ENCODE data around the gene NUDT21. TPM values are rescaled to one million over a fixed set of nuclear protein-coding genes. Genes with fewer than 3 reads are reported as not detected.

NUDT21 gene
- total RNA-seq, 1 donor from 2014 or later = 66.2 TPM

DNA sequence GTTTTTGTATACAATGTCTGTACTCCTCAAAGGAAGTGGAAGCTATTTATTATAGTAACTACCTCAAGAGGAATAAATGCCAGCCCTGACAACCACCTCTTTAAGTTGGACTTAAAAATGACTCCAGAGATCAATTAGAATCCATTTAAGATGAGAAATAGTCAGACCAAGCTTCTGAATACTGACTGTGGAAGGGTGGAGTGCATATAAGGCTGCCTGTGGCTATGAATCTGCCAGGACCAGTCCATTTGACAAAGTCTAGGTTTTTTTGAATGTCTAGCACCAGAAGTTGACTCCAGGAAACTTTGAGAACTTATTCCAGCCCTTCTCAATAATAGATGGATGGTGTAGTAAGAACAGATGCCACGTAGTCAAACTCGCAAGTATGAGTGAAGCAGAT lies 15.2 kb upstream of the NUDT21 start:
- no peak for DNase-seq (ENCODE audit: low spot score)
- intact Hi-C loops (cut with DNase I) = no loop called here

DNA sequence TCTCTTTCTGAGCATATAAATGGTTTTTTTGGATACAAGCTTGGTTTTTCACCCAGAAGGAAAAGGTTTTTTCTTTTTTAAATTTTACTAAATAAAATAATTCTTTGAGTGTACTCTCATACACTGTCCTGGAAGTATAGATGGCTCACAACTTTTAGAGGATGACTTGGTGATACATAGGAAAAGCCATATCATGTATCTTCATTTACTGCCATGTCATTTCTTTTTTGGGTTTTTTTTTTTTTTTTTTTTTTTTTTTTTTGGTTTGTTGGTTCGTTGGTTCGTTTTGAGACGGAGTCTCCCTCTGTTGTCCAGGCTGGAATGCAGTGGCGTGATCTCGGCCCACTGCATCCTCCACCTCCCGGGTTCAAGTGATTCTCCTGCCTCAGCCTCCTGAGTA lies 12.0 kb upstream of the NUDT21 start:
- DNase-seq (ENCODE audit: low spot score) = no peak
- intact Hi-C loops (cut with DNase I) = no loop called here

DNA sequence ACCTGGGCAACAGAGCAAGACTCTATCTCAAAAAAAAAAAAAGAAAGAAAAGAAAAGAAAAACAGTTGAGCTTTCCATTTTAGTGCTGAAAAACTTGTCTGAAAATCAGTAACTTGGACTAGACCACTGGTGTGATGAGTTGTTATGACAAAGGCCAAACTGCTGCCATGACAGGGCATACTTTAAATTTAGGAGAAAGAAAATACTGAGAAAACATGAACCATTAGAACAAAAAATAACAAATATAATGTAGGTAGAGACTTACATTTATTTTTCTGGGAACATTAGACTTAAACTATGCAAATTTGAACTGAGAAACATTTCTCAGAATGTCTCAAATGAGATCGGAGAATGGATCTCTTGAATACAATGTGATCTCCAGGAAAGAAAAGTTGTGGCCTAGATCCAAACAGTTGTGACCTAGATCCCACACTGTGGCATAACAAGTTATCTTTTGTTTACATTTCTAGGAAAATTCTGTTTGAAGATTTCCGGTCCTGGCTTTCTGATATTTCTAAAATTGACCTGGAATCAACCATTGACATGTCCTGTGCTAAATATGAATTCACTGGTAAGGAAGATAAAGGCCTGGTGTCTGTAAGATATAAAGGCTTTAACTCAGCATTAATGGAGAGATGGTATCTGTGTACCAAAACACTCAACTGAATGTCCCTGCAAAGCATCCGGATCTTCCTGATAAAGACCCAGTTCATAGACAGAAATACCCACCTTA lies 11.1 kb upstream of the NUDT21 start:
- DNase-seq (ENCODE audit: low spot score) = no peak
- intact Hi-C loops (cut with DNase I) = no loop called here

DNA sequence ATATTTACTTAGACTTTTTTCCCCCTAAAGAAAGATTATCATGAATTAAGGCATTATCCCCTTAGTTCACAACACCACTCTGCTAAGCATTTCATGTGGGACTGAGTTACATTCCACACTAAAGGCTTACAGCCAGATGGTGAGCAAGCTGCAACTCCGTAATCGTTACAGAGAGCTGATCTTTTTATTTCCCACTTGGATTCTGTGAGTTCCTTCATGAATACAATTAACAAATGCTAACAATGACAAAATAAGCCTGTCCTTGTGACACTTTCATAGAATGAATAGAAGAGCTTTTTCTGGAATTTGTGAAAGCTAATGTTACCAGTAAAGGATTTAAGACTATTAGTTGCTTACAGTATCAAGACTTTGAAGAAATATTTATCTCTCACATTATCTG lies 9.0 kb upstream of the NUDT21 start:
- no peak for DNase-seq (ENCODE audit: low spot score)
- intact Hi-C loops (cut with DNase I) = no loop called here

DNA sequence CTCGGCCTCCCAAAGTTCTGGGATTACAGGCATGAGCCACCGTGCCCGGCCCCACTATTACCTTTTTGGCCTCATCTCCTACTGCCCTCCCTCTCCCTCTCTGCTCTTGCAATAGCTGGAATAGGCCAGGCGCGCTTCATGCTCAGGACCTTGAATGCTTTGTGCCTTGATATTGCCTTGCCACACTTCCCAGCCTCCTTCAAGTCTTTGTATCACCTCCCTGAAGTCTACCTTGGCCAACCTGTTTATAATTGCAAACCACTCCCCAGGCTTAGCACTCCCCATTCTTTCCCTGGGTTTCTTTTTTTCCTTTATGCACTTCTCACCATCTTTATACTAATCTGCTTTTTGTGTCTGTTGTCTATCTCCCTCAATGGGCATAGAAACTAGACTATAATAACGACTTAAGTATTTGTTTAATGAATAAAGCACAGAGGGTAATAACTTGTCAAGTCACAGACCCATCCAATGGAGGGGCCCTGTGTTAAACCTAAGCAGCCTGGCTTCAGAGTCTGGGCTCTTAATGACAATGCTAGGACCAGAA lies 6.9 kb upstream of the NUDT21 start:
- DNase-seq (ENCODE audit: low spot score) = no peak
- intact Hi-C loops (cut with DNase I) = no loop called here

DNA sequence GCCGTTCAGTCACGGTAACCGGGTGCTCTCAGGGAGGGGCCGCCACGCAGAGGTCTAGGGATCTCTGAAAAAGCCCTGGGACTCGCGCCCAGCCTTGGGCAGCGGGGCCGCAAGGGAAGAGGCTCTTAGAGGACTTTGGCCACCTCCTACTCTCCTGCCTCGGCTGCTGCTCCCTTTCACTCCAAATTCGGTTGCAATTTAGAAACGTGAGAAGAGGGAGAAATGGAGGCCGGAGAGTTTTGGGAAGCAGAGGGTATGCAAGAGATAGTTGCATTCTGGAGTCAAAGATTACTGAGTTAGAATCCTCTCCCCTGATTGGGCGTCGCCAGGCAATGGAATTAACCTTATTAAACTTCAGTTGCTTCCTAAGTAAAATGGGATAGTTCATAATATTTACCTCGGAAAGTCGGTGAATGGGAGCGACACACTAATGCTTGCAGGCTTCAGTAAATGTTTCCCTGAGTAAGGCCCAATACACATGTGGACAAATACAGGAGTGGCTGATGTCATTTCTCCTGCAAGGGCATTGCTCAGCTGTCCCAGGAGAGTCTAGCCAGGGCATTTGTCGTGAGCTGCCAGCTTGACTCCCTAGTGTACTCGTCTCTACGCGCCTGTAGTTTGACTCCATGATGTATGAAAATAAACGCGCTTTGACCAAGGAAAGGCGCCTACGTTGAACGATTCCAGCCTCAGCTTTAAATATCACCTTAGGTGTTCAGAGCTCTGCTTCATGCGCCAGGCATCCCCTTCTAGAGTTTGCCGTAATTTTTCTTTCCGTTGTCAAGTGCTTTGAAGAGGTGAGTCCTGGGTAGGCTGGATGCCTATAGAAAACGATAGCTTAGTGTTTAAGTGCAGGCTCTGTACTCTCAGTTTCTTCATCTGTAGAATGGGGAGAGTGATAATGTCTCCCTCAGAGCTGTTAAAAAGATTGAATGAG lies 889 bp upstream of the NUDT21 start:
- DNase-seq (ENCODE audit: low spot score) = no peak
- intact Hi-C loops (cut with DNase I) = no loop called here

DNA sequence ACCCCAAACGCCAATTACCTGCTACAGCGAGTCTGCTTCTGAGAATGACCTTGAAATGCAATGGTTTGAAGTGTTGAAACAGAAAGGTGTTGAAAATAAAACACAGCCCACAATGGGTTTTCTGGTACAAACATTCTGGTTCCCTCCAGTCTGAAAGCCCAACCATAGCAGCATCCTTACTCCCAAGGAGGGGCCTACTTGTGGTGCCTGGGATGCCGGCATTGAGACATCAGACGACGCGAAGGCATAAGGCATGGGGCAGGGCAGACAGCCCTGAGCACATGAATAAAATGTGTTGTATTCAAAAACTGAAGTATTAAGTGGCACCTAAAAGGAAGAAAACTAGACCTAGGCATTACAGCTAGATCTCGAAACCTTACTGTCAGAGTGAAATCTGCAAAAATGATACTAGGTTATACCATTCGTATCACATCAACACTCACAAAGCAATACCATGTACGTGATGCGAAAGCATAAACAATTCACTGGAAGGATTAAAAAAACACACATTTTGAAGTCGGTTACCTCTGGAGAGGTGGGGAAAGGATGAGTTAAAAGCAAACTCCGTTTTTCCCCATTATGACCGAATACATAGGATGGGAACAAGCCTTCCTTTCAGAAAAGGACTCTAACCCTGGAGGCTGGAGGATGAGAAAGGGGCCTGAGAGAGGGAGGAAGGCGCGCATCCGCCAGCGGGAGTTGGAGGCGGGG lies 702 bp downstream of the NUDT21 start:
- intact Hi-C loops (cut with DNase I) = no loop called here

DNA sequence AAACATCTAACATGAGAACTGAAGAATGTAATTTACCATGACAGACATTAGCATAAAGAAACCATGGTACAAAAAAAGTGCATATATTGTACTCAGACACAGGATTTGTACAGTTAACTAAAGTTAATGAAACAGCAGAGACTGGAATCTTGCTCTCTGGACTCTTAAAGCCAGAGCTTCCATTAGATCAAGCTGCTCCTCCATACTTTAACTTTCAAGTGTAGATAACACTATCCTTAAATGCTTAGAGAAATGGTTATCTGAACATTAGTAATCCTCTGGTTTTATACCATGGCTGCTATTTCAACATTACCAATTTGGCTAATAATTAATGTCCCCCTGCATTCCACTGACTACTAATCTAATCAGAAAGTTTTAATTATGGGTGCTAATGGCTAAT lies 3.1 kb downstream of the NUDT21 start:
- intact Hi-C loops (cut with DNase I) = no loop called here
- no peak for DNase-seq (ENCODE audit: low spot score)

More for the DNA sequence above, 702 bp downstream of the NUDT21 start:
- DNase-seq (ENCODE audit: low spot score) = no peak

DNA sequence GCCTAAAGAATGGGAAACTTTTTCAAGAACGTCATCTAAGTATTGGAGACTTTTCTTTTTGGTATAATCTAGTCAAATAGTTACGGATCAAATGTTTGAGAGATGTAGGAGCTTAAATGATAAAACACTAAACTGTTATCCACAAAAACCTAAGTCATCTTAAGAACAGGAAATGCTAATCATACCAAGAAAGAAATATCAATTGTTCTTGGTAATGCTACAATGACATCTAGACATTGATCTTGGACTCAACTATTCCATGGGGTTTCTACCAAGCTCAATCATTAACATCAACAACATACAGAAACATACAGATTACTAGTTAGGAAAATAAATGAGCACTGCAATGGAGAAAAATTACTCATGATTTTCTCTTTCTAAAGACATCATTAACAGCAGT lies 3.8 kb downstream of the NUDT21 start:
- intact Hi-C loops (cut with DNase I) = no loop called here
- DNase-seq (ENCODE audit: low spot score) = no peak

DNA sequence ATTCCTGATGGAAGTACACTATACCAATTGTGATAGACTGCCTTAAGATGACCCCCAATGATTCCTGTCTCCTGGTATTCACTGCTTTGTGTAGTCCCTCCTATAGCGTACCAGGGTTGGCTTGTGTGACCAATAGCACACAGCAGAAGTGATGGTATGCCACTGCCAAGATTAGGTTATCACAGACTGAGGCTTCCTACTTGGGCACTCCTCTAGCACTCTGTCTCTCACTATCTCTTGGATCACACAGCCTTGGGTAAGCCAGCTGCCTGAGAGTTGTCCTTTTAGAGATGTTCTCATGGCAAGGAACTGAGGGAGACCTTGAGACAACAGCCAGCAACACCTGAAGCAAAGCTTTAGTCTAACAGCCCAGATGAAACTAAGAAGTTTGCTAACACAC lies 13.1 kb downstream of the NUDT21 start:
- intact Hi-C loops (cut with DNase I) = no loop called here
- no peak for DNase-seq (ENCODE audit: low spot score)

DNA sequence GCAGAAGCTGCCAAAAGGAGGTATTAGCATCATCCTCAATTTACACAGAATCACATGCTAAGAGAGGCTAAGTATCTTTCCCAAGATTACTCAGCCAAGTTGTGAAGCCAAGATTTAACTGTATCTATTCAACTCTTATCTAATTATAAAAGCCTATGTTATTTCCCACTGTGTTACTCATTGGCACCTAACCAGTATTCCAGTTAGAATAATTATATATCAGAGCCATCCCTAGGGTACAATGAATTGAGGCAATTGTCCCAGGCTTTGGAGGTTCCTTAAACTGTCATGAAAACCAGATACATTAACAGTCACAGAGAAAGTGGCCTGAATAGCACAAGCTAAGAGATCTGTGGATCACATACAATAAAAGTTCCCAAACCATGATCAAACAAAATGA lies 14.9 kb downstream of the NUDT21 start:
- no peak for DNase-seq (ENCODE audit: low spot score)
- intact Hi-C loops (cut with DNase I) = no loop called here

DNA sequence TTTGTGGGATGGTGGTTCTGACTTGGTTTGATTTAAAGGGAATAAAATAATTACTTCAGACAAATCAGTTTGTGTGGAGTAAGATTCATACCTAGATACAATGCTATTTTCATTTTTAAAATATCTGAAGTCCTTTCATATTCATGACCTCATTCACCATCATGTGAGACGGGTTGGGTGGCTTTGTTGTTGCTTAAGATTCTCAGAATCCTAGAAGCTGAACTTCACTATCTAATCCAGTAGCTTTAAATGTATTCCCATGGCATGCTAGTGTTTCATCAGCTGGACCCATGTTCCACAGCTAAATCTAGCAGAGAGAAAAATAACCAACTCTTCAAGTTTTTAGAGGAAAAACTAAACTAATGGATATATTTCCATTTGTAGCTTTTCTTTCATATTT lies 23.0 kb downstream of the NUDT21 start:
- intact Hi-C loops (cut with DNase I) = no loop called here
- no peak for DNase-seq (ENCODE audit: low spot score)

DNA sequence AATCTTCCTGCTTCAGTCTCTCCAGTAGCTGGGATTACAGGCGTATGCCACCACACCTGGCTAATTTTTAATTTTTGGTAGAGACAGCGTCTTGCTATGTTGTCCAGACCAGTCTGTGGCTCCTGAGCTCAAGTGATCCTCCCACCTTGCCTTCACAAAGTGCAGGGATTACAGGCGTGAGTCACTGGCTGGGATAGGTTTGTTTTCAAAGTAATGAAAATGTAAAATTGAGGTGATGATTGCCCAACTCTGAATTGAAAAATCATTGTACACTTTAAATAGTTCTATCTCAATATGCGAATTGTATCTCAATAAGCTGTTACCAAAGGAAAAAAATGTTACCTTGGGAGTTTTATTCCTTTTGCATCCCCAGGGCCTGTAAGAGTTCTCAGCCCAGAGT lies 24.5 kb downstream of the NUDT21 start:
- DNase-seq (ENCODE audit: low spot score) = no peak
- intact Hi-C loops (cut with DNase I) = no loop called here

DNA sequence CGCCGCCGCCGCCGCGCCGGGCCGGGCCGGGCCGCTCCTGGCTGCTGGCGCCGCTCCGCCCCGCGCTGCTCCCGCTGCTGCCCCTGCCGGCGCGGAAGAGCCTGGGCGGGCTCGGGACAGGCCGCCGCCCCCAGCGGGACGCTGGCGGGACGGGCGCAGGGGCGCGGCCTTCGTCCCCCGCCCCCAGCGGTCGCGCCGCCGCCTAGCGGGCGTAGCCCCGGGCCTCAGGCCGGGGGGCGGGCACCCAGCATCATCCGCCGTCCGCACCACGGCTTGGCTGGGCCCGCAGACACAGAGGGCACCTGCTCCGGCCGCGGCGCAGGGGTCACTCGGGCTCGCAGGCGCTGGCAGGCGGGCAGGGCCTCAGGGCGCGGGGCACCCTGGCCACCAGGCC lies 25.7 kb downstream of the NUDT21 start, which contains the start of gene AMFR:
Gene AMFR, minus strand, starts transcription at position 107 of the 394 bp plus-strand sequence. CDS start 218 bp downstream, outside the sequence.
- intact Hi-C loops (cut with DNase I) = no loop called here

DNA sequence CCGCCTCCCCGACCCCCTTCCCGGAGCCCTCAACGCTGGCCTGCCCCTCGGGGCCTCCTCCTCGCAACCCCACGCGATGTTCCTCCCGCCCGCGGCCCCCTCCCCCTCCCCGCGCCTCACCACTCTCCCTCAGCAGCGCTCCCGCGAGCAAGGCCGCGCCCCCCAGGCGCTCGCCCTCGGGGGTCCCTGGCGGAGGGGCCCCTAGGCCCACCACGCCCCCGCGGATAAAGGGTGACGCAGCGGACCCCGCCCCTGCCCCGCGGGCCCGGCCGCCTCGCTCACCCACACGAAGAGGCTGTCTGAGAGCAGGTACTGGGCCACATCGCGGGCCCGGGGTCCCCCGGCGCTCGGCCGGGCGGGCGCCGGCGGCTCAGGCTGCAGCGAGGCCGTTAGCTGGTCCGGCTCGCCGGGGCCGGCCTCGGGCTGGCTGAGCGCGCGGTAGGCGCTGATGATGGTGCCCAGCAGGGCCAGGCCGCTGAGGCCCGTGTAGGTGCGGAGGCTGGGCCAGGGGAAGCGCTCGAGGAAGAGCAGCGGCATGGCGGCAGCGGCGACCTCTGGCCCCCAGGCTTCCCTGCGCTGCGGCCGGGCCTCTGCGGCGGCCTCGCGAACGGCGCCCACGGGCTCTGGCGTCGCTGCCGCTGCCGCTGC lies 26.2 kb downstream of the NUDT21 start:
- intact Hi-C loops (cut with DNase I) = no loop called here
- peak; percentile 79 for DNase-seq (ENCODE audit: low spot score)

More for the DNA sequence above, 25.7 kb downstream of the NUDT21 start, which contains the start of gene AMFR:
- peak; percentile 76 for DNase-seq (ENCODE audit: low spot score)

DNA sequence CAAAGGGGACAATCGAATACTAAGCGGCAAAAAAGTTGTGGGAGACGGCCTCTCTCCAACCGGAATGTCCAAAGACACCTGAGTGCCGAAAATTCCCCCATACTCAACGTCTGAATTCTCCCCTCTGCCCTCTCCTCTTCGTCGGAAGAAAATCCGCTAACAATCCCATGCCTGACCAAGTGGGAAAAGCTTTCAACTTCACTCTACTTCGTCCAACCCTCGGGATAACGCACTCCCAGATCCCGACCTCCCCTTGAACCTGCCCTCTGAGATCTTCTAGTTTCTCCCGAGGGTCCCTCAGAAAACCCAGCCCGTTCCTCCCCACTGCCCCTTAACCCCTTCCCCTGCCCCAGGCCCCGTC lies 26.7 kb downstream of the NUDT21 start:
- intact Hi-C loops (cut with DNase I) = no loop called here
- DNase-seq (ENCODE audit: low spot score) = no peak

DNA sequence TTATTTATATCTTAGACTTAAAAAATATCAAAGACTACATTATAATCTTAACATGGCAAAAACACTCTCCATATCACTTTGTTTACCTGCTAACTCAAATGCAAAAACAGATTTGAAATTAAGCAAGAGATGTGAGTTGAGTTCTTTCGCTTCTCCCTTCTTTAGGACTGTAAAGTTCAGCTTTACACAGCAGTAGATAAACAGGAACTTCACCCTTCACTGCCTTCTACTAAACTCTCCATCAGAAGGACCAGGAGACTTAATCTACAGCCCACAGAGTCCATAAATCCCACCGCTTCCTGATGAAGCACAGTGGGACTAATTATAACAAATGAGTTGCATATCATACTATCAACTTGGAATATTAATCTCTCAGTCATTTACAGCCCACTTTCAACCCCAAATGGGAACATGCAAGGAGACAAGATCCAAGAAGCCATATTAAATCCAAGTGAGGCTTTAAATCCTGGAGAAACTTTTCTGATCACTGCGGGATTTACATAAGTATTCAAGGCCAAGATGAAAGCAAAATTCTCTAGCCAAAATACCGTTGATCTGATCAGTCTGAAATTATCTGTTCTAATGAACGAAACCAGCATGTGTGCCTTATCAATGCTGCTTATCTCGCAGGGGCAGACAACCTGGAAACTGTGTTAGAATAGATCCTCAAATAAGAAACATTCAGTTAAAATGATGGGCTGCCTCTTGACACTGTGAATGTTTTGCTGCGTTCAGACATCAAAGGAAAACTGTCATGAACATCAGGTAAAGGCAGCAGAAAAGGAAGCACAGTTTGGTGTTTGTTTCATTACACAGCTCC lies 27.3 kb downstream of the NUDT21 start:
- DNase-seq (ENCODE audit: low spot score) = no peak
- intact Hi-C loops (cut with DNase I) = no loop called here

DNA sequence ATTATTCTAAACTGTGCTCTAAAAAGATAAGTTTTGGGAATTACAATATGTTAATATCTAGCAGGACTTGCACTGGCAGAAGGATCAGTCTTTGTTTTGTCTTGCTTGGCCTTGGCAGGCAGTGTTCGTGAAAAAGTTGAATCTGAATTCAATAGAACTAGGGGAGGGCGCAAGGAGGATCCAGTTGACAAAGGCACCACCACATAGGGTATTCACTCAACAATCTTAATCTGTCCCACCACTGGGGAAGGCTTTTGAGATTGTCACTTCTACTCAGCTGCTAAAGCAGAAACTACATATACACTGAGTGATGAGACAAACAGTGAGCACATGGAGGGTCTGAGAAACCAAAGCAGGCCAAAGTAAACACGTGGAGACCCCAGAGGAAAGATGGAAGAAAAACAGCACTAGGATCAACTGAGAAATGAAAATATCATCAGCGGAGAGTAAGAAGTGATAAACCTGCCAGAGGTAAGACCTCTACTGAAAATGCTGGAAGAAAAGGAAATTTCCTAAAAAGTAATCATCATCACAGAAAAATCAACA lies 28.2 kb downstream of the NUDT21 start:
- intact Hi-C loops (cut with DNase I) = no loop called here
- no peak for DNase-seq (ENCODE audit: low spot score)
